ENCODE data around the gene ROCK1. TPM values are rescaled to one million over a fixed set of nuclear protein-coding genes. Genes with fewer than 3 reads are reported as not detected.

Gene ROCK1
- polyA plus RNA-seq, 1 of the 3 experiments (the other 2 are of a cell fraction), result 4.9 TPM

DNA sequence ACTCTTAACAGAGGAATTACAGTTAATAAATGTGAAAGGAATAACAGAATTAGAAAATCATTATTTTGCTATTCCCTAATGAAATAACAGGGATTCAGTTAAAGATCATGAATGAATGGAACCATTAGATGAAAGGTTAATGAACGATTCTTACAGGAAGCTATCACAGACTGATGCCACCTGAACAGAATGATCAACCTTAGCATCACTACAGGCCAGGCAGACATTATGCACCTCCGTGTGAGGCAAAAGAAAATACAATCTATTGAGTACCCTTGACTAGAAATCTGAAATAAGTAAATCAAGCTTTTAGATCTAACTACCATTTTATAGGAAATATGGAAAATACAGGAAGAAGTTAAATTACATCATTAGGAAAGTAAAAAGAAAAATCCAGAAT lies 10.4 kb downstream of the ROCK1 start:
- Histone ChIP-seq H3K27me3 (ENCODE audit: insufficient read depth) (no peaks in the 10 kb centered on the region), H3K9me3 (no peaks in the 10 kb centered on the region), H2AFZ (ENCODE audit: low read depth) (no peak overlapping the region), H3K9ac (no peak overlapping the region), H3K9me2 (no peaks in the 10 kb centered on the region), H3K4me2 (no peak overlapping the region), H4K20me1 (ENCODE audit: insufficient read depth) (peaks cover 96% of the 10 kb centered on the region), H3K36me3 (replicated peaks in 1 of 2; ENCODE audit: control insufficient read depth in 1 of 2, insufficient read depth in 2 of 2, low read length in 1 of 2) (no peaks in the 10 kb centered on the region), H3K79me2 (ENCODE audit: insufficient read depth) (peaks cover 100% of the 10 kb centered on the region), H3K4me1 (ENCODE audit: control insufficient read depth in 1 of 2, insufficient read depth in 2 of 2, low read depth in 1 of 2, low read length in 1 of 2) (peaks cover 0 to 2% of the 10 kb centered on the region in 2 experiments; a peak in 1 of 4 replicates), H3K4me3 (ENCODE audit: low read depth in 2 of 2, low read length in 1 of 2) (no peak overlapping the region), H3F3A (replicated peaks; ENCODE audit: insufficient read depth) (peaks cover 4% of the 10 kb centered on the region), H3K27ac (ENCODE audit: low read depth in 2 of 2, low read length in 1 of 2) (no peak overlapping the region)
- WGBS (ENCODE audit: low lambda C conversion rate), result 90% methylated on average over 2 of the region's 2 CpGs
- no peak for TF ChIP-seq MXI1 (IDR thresholded peaks at IDR 0.05; ENCODE audit: low read depth, low read length)
- TF ChIP-seq, protein P1, sequence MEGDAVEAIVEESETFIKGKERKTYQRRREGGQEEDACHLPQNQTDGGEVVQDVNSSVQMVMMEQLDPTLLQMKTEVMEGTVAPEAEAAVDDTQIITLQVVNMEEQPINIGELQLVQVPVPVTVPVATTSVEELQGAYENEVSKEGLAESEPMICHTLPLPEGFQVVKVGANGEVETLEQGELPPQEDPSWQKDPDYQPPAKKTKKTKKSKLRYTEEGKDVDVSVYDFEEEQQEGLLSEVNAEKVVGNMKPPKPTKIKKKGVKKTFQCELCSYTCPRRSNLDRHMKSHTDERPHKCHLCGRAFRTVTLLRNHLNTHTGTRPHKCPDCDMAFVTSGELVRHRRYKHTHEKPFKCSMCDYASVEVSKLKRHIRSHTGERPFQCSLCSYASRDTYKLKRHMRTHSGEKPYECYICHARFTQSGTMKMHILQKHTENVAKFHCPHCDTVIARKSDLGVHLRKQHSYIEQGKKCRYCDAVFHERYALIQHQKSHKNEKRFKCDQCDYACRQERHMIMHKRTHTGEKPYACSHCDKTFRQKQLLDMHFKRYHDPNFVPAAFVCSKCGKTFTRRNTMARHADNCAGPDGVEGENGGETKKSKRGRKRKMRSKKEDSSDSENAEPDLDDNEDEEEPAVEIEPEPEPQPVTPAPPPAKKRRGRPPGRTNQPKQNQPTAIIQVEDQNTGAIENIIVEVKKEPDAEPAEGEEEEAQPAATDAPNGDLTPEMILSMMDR (IDR thresholded peaks at IDR 0.05), result no peak
- no peak for DNase-seq
- CTCF ChIA-PET, result interaction anchor here (1.0 kb wide), 1 partner anchor 16 kb away, joined by 3 read pairs; no protein-coding TSS in a partner anchor
- POLR2A ChIA-PET, result no interaction called here

DNA sequence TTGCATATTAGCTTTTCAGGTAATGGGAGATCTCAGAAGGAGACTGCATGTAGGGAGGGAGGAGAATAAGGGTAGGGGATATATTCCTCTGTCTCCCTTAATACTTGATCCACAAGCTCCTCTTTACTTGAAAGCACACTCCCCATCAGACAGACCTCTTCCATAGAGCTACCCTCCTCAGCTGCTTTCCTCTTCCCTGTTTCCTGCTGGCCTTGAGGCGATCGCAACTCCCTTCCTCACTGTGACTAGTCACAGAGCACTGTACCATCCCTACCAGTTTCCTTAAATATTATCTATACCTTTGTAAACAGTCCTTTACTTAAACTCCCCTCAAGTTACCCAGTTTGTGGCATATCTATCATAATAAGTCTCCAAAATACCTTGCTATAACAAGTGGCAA lies 10.9 kb downstream of the ROCK1 start:
- POLR2A ChIA-PET, result no interaction called here
- CTCF ChIA-PET, result interaction anchor here (1.0 kb wide), 1 partner anchor 16 kb away, joined by 3 read pairs; no protein-coding TSS in a partner anchor

More for the DNA sequence above, 10.9 kb downstream of the ROCK1 start:
- TF ChIP-seq EP300 (IDR thresholded peaks at IDR 0.05; ENCODE audit: borderline replicate concordance in 1 of 2, low read depth in 1 of 2, low read length in 1 of 2) (no peak), TCF12 (IDR thresholded peaks at IDR 0.05) (no peak), TAF1 (IDR thresholded peaks at IDR 0.05; ENCODE audit: borderline replicate concordance, low read depth, low read length) (no peak), TEAD4 (IDR thresholded peaks at IDR 0.05; ENCODE audit: borderline replicate concordance, insufficient read depth) (no peak), NFIC (IDR thresholded peaks at IDR 0.05; ENCODE audit: borderline replicate concordance) (no peak)
- TF ChIP-seq, protein P2, sequence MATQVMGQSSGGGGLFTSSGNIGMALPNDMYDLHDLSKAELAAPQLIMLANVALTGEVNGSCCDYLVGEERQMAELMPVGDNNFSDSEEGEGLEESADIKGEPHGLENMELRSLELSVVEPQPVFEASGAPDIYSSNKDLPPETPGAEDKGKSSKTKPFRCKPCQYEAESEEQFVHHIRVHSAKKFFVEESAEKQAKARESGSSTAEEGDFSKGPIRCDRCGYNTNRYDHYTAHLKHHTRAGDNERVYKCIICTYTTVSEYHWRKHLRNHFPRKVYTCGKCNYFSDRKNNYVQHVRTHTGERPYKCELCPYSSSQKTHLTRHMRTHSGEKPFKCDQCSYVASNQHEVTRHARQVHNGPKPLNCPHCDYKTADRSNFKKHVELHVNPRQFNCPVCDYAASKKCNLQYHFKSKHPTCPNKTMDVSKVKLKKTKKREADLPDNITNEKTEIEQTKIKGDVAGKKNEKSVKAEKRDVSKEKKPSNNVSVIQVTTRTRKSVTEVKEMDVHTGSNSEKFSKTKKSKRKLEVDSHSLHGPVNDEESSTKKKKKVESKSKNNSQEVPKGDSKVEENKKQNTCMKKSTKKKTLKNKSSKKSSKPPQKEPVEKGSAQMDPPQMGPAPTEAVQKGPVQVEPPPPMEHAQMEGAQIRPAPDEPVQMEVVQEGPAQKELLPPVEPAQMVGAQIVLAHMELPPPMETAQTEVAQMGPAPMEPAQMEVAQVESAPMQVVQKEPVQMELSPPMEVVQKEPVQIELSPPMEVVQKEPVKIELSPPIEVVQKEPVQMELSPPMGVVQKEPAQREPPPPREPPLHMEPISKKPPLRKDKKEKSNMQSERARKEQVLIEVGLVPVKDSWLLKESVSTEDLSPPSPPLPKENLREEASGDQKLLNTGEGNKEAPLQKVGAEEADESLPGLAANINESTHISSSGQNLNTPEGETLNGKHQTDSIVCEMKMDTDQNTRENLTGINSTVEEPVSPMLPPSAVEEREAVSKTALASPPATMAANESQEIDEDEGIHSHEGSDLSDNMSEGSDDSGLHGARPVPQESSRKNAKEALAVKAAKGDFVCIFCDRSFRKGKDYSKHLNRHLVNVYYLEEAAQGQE (IDR thresholded peaks at IDR 0.05; ENCODE audit: low read depth, low read length), result no peak
- TF ChIP-seq, protein P3, sequence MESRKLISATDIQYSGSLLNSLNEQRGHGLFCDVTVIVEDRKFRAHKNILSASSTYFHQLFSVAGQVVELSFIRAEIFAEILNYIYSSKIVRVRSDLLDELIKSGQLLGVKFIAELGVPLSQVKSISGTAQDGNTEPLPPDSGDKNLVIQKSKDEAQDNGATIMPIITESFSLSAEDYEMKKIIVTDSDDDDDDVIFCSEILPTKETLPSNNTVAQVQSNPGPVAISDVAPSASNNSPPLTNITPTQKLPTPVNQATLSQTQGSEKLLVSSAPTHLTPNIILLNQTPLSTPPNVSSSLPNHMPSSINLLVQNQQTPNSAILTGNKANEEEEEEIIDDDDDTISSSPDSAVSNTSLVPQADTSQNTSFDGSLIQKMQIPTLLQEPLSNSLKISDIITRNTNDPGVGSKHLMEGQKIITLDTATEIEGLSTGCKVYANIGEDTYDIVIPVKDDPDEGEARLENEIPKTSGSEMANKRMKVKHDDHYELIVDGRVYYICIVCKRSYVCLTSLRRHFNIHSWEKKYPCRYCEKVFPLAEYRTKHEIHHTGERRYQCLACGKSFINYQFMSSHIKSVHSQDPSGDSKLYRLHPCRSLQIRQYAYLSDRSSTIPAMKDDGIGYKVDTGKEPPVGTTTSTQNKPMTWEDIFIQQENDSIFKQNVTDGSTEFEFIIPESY (IDR thresholded peaks at IDR 0.05; ENCODE audit: borderline replicate concordance, low read depth), result no peak
- DNase-seq, result no peak
- Histone ChIP-seq H3F3A (replicated peaks; ENCODE audit: insufficient read depth) (peaks cover 4% of the 10 kb centered on the region), H3K4me3 (ENCODE audit: low read depth in 2 of 2, low read length in 1 of 2) (no peak overlapping the region), H4K20me1 (ENCODE audit: insufficient read depth) (peaks cover 93% of the 10 kb centered on the region), H3K9me3 (no peaks in the 10 kb centered on the region), H3K27ac (ENCODE audit: low read depth in 2 of 2, low read length in 1 of 2) (no peak overlapping the region), H3K9me2 (no peaks in the 10 kb centered on the region), H3K36me3 (replicated peaks in 1 of 2; ENCODE audit: control insufficient read depth in 1 of 2, insufficient read depth in 2 of 2, low read length in 1 of 2) (no peaks in the 10 kb centered on the region), H3K79me2 (ENCODE audit: insufficient read depth) (peaks cover 100% of the 10 kb centered on the region), H3K4me1 (ENCODE audit: control insufficient read depth in 1 of 2, insufficient read depth in 2 of 2, low read depth in 1 of 2, low read length in 1 of 2) (peaks cover 0 to 2% of the 10 kb centered on the region in 2 experiments; a peak in 1 of 4 replicates), H2AFZ (ENCODE audit: low read depth) (no peak overlapping the region), H3K4me2 (no peak overlapping the region), H3K27me3 (ENCODE audit: insufficient read depth) (no peaks in the 10 kb centered on the region), H3K9ac (no peak overlapping the region)
- 96% methylated on average over 2 of the region's 2 CpGs for WGBS (ENCODE audit: low lambda C conversion rate)
